HG03571 (cell line): ENCODE measurements around the gene CCDC88B.
"Not testable (repeated sequence)": the region's sequence is repeated elsewhere in the genome, so short reads cannot be mapped to it uniquely, and the experiment has no call there.

Experiments
- ATAC-seq: cut with Tn5 transposase; IDR thresholded peaks from one replicate; pipeline ENCODE4 v1.9.1; 2021; ENCODE audit not compliant: unreplicated experiment

Gene CCDC88B

GRCh38 chr11:64304316-64305072 lies 35.5 kb upstream of the CCDC88B start:
- peak; percentile 32 for ATAC-seq

- ATAC-seq, result peak; percentile 54
Observed at GRCh38 chr11:64305075-64305690, 34.8 kb upstream of the CCDC88B start, which contains the start of gene ESRRA. Gene ESRRA, plus strand, starts transcription at chr11:64305524. Its CDS starts 1,656 bp downstream, at chr11:64307180.

- peak; percentile 9 for ATAC-seq
Observed at GRCh38 chr11:64305691-64306562, 34.1 kb upstream of the CCDC88B start.

- no peak for ATAC-seq
Observed at GRCh38 chr11:64306563-64306875, 33.5 kb upstream of the CCDC88B start.

GRCh38 chr11:64306876-64307622 lies 33.0 kb upstream of the CCDC88B start:
- ATAC-seq, result no peak

- ATAC-seq, result not testable (repeated sequence)
Observed at GRCh38 chr11:64307795-64308194, 32.2 kb upstream of the CCDC88B start.

- no peak for ATAC-seq
Observed at GRCh38 chr11:64312947-64313346, 27.1 kb upstream of the CCDC88B start.

- no peak for ATAC-seq
Observed at GRCh38 chr11:64313491-64314145, 26.4 kb upstream of the CCDC88B start.

GRCh38 chr11:64314146-64314804 lies 25.7 kb upstream of the CCDC88B start:
- ATAC-seq, result no peak

- no peak for ATAC-seq
Observed at GRCh38 chr11:64314805-64315561, 25.0 kb upstream of the CCDC88B start.

GRCh38 chr11:64315667-64316526 lies 24.1 kb upstream of the CCDC88B start:
- ATAC-seq, result not testable (repeated sequence)

- no peak for ATAC-seq
Observed at GRCh38 chr11:64316672-64317324, 23.2 kb upstream of the CCDC88B start.

- peak; percentile 50 for ATAC-seq
Observed at GRCh38 chr11:64317325-64317960, 22.6 kb upstream of the CCDC88B start, which contains the start of gene TRMT112. Gene TRMT112, minus strand, starts transcription at chr11:64317559. Its CDS starts 33 bp downstream, at chr11:64317526.

- ATAC-seq, result peak; percentile 48
Observed at GRCh38 chr11:64317961-64318765, 21.8 kb upstream of the CCDC88B start, which contains the start of gene PRDX5. Gene PRDX5, plus strand, starts transcription at chr11:64318121. Its CDS starts 95 bp downstream, at chr11:64318216.

- ATAC-seq, result no peak
Observed at GRCh38 chr11:64318766-64319761, 20.9 kb upstream of the CCDC88B start.
